CD14-positive monocyte (primary cell): ENCODE results near the gene DGCR6. TPM values are rescaled to one million over a fixed set of nuclear protein-coding genes. Genes with fewer than 3 reads are reported as not detected.
"Not testable (repeated sequence)": the region's sequence is repeated elsewhere in the genome, so short reads cannot be mapped to it uniquely, and the experiment has no call there.

Experiments used
- DNase-seq, 3 donors: peaks; one replicate each; pipeline ENCODE4 v3.0.0-alpha.2; 2011 to 2022
- H2AFZ ChIP-seq: 2 replicates; pipeline ENCODE4 v1.6.0; 2012; ENCODE audit warnings: mild to moderate bottlenecking, low read depth, low read length, inconsistent platforms; ENCODE audit not compliant: insufficient read depth, poor library complexity, severe bottlenecking
- H3K27ac ChIP-seq, 2 donors: 1 replicate in 1 of 2; 2 replicates in 1 of 2; pipeline ENCODE4 v1.5.1; 2012 to 2013; ENCODE audit warnings: low read length in 2 of 2, control low read depth in 1 of 2, inconsistent platforms in 1 of 2, low read depth in 1 of 2, mild to moderate bottlenecking in 1 of 2
- H3K27me3 ChIP-seq, 2 donors: one replicate each; pipeline versions ENCODE4 v1.6.0 to v1.6.1; 2011 to 2013; ENCODE audit warnings: low read length in 2 of 2; ENCODE audit not compliant: control insufficient read depth in 2 of 2, insufficient read depth in 2 of 2
- H3K36me3 ChIP-seq, 2 donors: replicated peaks in 1 of 2; 1 replicate in 1 of 2; 2 replicates in 1 of 2; pipeline versions ENCODE4 v1.5.1 to v1.6.1; 2012 to 2013; ENCODE audit warnings: low read length in 2 of 2, control low read depth in 1 of 2, inconsistent platforms in 1 of 2, mild to moderate bottlenecking in 1 of 2; ENCODE audit not compliant: insufficient read depth in 2 of 2, control insufficient read depth in 1 of 2
- H3K4me1 ChIP-seq, 2 donors: 1 replicate in 1 of 2; 2 replicates in 1 of 2; pipeline versions ENCODE4 v1.5.1 to v1.6.1; 2012 to 2013; ENCODE audit warnings: low read length in 2 of 2, control low read depth in 1 of 2, inconsistent platforms in 1 of 2, mild to moderate bottlenecking in 1 of 2, moderate library complexity in 1 of 2; ENCODE audit not compliant: insufficient read depth in 2 of 2, control insufficient read depth in 1 of 2
- H3K4me2 ChIP-seq: replicated peaks from 2 replicates; pipeline ENCODE3; 2012; ENCODE audit warnings: low read length, moderate library complexity, mild to moderate bottlenecking; ENCODE audit not compliant: poor library complexity, severe bottlenecking; ENCODE audit errors: extremely low read depth
- H3K4me3 ChIP-seq, 3 experiments: fragments of 200-600 bp in 1 of 3; sonication (generic) in 1 of 3; replicated peaks in 1 of 3; 1 replicate in 2 of 3; 2 replicates in 1 of 3; pipeline ENCODE4 v1.5.1; 2011 to 2013; ENCODE audit warnings: low read length in 3 of 3, mild to moderate bottlenecking in 3 of 3, control low read depth in 2 of 3, low read depth in 2 of 3, inconsistent platforms in 1 of 3, moderate library complexity in 1 of 3
- H3K79me2 ChIP-seq: 2 replicates; pipeline ENCODE4 v1.6.0; 2012; ENCODE audit warnings: mild to moderate bottlenecking, control low read depth, inconsistent platforms, low read length, moderate library complexity; ENCODE audit not compliant: insufficient read depth
- H3K9ac ChIP-seq: 2 replicates; pipeline ENCODE4 v1.6.0; 2017; ENCODE audit warnings: low read length, mild to moderate bottlenecking; ENCODE audit not compliant: insufficient read depth, poor library complexity, severe bottlenecking
- H3K9me3 ChIP-seq, 2 donors: replicated peaks in 1 of 2; 1 replicate in 1 of 2; 2 replicates in 1 of 2; pipeline versions ENCODE4 v1.5.1 to v1.6.1; 2012 to 2013; ENCODE audit warnings: low read length in 2 of 2, control low read depth in 1 of 2; ENCODE audit not compliant: control insufficient read depth in 1 of 2, insufficient read depth in 1 of 2
- H4K20me1 ChIP-seq: 2 replicates; pipeline ENCODE4 v1.6.0; 2012; ENCODE audit warnings: mild to moderate bottlenecking, low read length, control low read depth, moderate library complexity; ENCODE audit not compliant: insufficient read depth
- H3K27ac Mint-ChIP-seq, 7 donors: one replicate each; pipeline ENCODE4 v1.8.0; 2020; ENCODE audit warnings: mild to moderate bottlenecking in 7 of 7, mixed read lengths in 7 of 7, moderate library complexity in 6 of 7, inconsistent platforms in 2 of 7
- H3K27me3 Mint-ChIP-seq, 3 donors: one replicate each; pipeline ENCODE4 v1.8.0; 2021 to 2022; ENCODE audit warnings: low read depth in 3 of 3, mild to moderate bottlenecking in 3 of 3, mixed read lengths in 3 of 3, moderate library complexity in 3 of 3, inconsistent platforms in 1 of 3
- H3K36me3 Mint-ChIP-seq, 2 donors: one replicate each; pipeline ENCODE4 v1.8.0; 2020; ENCODE audit warnings: mixed read lengths in 2 of 2, inconsistent platforms in 1 of 2, mild to moderate bottlenecking in 1 of 2
- H3K4me1 Mint-ChIP-seq: one replicate; pipeline ENCODE4 v1.8.0; 2020; ENCODE audit warnings: mild to moderate bottlenecking, mixed read lengths
- H3K4me3 Mint-ChIP-seq, 2 donors: one replicate each; pipeline ENCODE4 v1.8.0; 2020; ENCODE audit warnings: mild to moderate bottlenecking in 2 of 2, mixed read lengths in 2 of 2, moderate library complexity in 1 of 2
- H3K9me3 Mint-ChIP-seq, 7 donors: one replicate each; pipeline ENCODE4 v1.8.0; 2020 to 2022; ENCODE audit warnings: mixed read lengths in 7 of 7, mild to moderate bottlenecking in 6 of 7, moderate library complexity in 6 of 7, inconsistent platforms in 2 of 7
- WGBS: methylation state at CpG from one replicate; pipeline ENCODE4 v1.1.5; 2013; ENCODE audit warnings: missing lambda C conversion rate; ENCODE audit not compliant: insufficient coverage; 5-methylcytosine and 5-hydroxymethylcytosine counted together
- intact Hi-C, 2 donors: fragments of 100-400 bp; cut with micrococcal nuclease; formaldehyde crosslinking; loops; one replicate each; pipeline versions ENCODE4 v1.15.0 to v1.15.1; 2023
- polyA plus RNA-seq, 3 donors: library from polyadenylated mRNA; depleted of rRNA in 1 of 3; unstranded in 2 of 3; stranded (reverse) in 1 of 3; fragments of 300-500 nt in 2 of 3; fragments of >200 nt in 1 of 3; fragmentation: Illumina TruSeq in 2 of 3; gene quantifications; 1 replicate in 2 of 3; 2 replicates in 1 of 3; pipeline ENCODE4 v1.2.3, GENCODE V29; 2012 to 2021

DGCR6 gene
- polyA plus RNA-seq, 3 donors = 0.17 to 5.1 (median 0.36) TPM

GRCh38 chr22:18957621-18958320 lies 51.7 kb downstream of the DGCR6 start:
- H3K4me3 Mint-ChIP-seq, H2AFZ ChIP-seq, H3K36me3 ChIP-seq, H3K9ac ChIP-seq, H3K9me3 Mint-ChIP-seq, H3K4me1 ChIP-seq, DNase-seq, H3K4me2 ChIP-seq, H3K9me3 ChIP-seq, H3K36me3 Mint-ChIP-seq, H3K4me3 ChIP-seq, H3K27ac Mint-ChIP-seq, H3K27me3 Mint-ChIP-seq, H3K4me1 Mint-ChIP-seq, H3K79me2 ChIP-seq, H3K27me3 ChIP-seq, H4K20me1 ChIP-seq, H3K27ac ChIP-seq: not testable (repeated sequence)
- WGBS = 77% methylated on average over 9 of the region's 18 CpGs
- intact Hi-C loops = loop anchor here in 1 of 2 donors (5.0 kb wide), 1 partner anchor 760 kb away; no protein-coding TSS in a partner anchor

- H3K4me3 ChIP-seq, H3K36me3 ChIP-seq: not testable (repeated sequence)
- intact Hi-C loops = loop anchor here in 1 of 2 donors (5.0 kb wide), 1 partner anchor 759 kb away; no protein-coding TSS in a partner anchor
Measured at GRCh38 chr22:18958321-18958705, 52.2 kb downstream of the DGCR6 start.

GRCh38 chr22:18958738-18959137 lies 52.6 kb downstream of the DGCR6 start:
- not testable (repeated sequence) for H3K4me1 ChIP-seq, DNase-seq, H3K9ac ChIP-seq, H3K27me3 ChIP-seq, H3K27ac ChIP-seq, H3K4me3 Mint-ChIP-seq, H3K36me3 ChIP-seq, H3K4me1 Mint-ChIP-seq, H3K9me3 Mint-ChIP-seq, H3K4me3 ChIP-seq, H3K9me3 ChIP-seq, H2AFZ ChIP-seq, H3K4me2 ChIP-seq, H3K79me2 ChIP-seq, H3K36me3 Mint-ChIP-seq, H3K27me3 Mint-ChIP-seq, H4K20me1 ChIP-seq, H3K27ac Mint-ChIP-seq
- intact Hi-C loops = loop anchor here in 1 of 2 donors (5.0 kb wide), 1 partner anchor 759 kb away; no protein-coding TSS in a partner anchor
- WGBS = 85% methylated on average over 14 of the region's 14 CpGs

More at GRCh38 chr22:18958321-18958705, 52.2 kb downstream of the DGCR6 start:
- WGBS = 92% methylated on average over 8 of the region's 18 CpGs
- H3K27me3 Mint-ChIP-seq, H3K4me2 ChIP-seq, H3K27ac ChIP-seq, H3K36me3 Mint-ChIP-seq, H3K9me3 ChIP-seq, H3K27me3 ChIP-seq, H3K9ac ChIP-seq, DNase-seq, H3K79me2 ChIP-seq, H2AFZ ChIP-seq, H3K4me1 ChIP-seq, H3K4me3 Mint-ChIP-seq, H3K9me3 Mint-ChIP-seq, H4K20me1 ChIP-seq, H3K4me1 Mint-ChIP-seq, H3K27ac Mint-ChIP-seq: not testable (repeated sequence)

GRCh38 chr22:18959266-18959665 lies 53.1 kb downstream of the DGCR6 start:
- not testable (repeated sequence) for H3K9ac ChIP-seq, H3K36me3 Mint-ChIP-seq, H3K4me3 ChIP-seq, H3K4me1 Mint-ChIP-seq, H3K36me3 ChIP-seq, H3K27ac Mint-ChIP-seq, H3K27me3 ChIP-seq, H3K4me1 ChIP-seq, H4K20me1 ChIP-seq, H3K4me3 Mint-ChIP-seq, H3K9me3 ChIP-seq, H3K27me3 Mint-ChIP-seq, H3K9me3 Mint-ChIP-seq, H3K79me2 ChIP-seq, H2AFZ ChIP-seq, H3K4me2 ChIP-seq, DNase-seq, H3K27ac ChIP-seq
- WGBS = no CpG with 5 or more reads among the region's 6 CpGs
- intact Hi-C loops = loop anchor here in 1 of 2 donors (5.0 kb wide), 1 partner anchor 758 kb away; no protein-coding TSS in a partner anchor
